Measurements from ENCODE around the gene CXCL14.

The CXCL14 gene

GRCh38 chr5:135567661-135568060, 11.1 kb downstream of the CXCL14 start:
- DNase-seq (ENCODE audit: low spot score), result no peak

DNA sequence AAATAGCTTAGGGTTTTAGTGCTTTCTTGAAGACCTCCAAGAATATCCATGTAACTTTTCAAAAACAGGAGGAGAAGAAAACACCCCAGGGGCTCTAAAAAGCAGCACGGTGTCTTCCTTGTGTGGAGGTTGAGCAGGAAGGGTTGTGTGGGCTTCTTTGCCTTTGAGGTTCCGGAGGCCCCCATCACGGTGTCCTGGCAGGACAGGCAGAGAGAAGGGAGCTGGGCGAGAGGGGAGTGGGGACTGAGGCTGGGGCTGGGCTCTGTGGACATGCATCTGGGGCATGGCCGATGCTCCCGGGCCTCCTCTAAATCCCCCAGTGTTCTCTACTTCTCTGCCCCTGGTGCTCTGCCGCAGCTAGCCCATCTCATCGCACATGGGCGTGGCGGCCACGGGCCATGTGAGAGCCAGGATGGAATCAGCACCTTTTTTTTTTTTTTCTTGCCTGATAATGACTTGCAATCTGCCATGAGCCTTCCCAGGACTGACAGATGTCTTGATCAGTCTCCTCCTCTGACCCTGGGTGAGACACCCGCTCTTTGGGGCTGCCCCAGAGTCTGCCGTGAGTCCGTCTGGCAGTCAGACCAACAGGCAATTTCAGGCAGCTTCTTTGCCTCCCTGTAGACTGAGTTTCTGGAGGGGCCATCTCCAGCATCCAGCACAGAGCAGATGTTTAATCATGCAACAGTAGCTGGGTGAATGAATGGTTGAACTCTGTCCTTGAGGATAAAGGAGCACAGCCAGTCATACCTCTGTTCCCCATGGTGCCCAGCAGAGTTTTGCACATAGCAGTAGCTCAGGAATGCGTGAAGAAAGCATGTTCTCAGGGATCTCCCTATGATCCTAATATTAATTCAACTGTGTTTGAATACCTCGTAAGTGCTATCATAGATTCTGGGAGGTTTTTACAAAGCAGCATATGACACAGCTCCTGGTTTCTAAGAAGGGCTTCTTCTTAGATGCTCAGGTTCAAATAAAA, 12.1 kb downstream of the CXCL14 start:
- no peak for DNase-seq (ENCODE audit: low spot score)

GRCh38 chr5:135565725-135566421, 12.9 kb downstream of the CXCL14 start:
- DNase-seq (ENCODE audit: low spot score), result peak; percentile 49

DNA sequence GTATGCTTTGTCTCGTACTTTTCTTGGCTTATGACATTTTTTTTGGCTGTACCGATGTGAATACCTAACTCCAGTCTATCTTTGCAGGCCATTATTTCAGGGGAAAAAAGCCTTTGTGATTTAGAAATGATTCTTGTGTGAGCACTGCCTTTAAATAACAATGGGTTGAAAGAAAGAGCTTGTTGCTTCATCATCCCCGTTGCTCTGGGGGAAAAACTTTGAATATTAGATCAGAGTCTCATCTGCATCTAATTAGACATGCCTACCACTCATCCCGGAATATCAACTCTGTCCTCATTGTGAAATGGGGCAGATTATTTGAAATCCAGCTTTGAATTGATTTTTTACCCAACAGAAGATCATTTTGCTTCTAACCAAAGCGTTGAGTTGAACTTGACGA, 13.5 kb downstream of the CXCL14 start:
- no peak for DNase-seq (ENCODE audit: low spot score)

DNA sequence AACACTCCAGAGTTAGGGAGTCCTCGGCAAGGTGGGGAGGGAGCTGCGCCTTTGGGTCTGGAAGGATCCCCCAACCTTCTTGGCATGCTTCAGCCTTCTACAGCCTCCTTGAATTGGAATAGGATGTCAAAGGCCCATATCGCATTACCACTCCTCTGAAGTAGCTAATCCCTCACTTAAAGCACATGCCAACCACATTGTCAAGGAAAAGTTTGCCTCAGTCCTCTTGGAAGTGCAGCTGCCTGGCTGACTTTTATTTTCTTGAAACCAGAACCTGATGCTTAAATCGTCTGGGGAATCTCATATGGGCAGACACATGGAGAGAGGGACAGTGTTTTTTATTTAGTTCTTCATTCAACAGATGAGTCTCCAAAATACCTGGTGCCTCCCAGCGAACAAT, 14.5 kb downstream of the CXCL14 start:
- no peak for DNase-seq (ENCODE audit: low spot score)

- DNase-seq (ENCODE audit: low spot score), result no peak
These were observed 17.5 kb downstream of the CXCL14 start for GRCh38 chr5:135561266-135561665.

DNA sequence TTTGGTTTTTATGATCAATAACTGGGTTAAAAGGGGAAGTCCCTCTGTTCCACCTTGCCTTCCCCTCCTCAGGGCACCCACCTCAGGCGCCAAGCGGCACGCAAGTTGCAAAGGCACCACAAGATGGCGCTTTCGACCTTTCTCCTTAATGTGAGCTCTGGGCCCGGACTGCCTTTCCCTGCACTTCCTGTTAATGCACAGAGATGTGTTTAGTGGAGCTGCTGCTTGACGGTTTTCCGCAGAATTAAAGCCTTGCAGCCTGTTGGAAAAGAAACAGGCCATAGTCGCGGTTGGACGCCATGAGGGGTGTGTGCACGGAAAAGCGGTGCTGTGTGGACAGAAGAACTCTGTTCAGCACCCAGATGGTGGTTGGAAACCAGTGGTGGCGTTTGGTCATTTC, 17.9 kb downstream of the CXCL14 start:
- DNase-seq (ENCODE audit: low spot score), result peak; percentile 25

DNA sequence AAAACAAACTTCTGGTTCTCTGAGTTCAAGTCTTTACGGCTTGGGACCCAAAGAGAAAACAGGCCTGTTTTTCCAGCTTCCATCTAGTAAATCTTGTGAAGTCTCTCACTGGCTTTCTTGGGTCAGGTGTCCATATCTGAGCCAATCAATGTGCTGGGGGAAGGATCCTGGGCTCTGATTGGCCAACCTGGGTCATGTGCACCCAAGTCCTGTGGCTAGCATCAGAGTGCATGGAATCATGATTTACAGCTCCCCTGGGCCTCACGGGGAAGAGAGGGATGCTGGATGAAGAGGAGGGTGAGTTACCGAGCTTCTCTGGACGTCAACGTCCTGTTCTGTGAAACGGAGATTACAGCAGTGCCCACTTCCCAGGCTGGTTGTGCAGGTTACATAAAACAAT, 19.4 kb downstream of the CXCL14 start:
- no peak for DNase-seq (ENCODE audit: low spot score)

DNA sequence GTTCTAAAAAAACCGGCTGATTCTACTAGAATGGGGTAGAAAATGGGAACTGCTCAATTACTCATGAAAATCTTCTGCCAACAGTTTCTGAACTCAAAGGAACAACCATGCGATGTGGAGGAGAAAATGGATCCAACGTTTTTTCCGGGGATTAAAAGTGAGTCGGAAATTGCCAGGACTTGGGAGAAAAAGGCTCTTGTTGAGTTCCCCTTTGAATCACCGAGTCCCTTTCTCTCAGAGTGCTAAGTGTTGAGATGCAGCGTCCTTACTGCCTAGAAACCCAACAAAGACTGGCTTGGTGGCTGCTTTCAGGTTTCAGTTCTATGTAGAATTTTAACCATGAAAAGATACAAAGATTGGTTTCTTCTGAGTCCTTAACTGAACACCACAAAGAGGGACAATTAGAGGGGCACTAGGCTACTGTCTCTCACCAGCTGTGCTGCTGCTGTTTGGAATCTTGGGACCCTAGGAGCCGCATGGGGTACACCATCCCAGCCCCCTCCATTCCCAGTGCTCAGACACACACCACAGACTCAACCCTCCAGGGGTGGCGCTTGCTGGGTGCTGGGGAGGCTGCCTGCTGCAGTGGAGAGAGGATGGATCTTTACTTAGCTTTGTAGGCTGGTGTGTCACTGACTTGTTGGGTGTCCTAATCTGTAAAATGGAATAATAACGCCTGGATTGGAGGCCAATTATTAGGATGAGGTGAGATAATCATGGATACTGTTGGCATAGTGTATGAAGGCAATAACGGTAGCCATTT, 21.5 kb downstream of the CXCL14 start:
- DNase-seq (ENCODE audit: low spot score), result no peak

DNA sequence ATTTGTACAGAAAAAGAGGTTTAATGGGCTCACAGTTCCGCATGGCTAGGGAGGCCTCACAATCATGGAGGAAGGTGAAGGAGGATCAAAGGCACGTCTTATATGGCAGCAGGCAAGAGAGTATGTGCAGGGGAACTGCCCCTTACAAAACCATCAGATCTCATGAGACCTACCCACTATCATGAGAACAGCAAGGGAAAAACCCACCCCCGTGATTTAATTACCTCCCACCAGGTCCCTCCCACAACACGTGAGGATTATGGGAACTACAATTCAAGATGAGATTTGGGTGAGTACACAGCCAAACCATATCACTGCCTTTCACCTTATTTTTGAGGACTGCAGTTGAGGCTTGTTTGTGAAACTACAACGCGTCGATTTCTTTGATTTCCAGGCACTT, 22.2 kb downstream of the CXCL14 start:
- DNase-seq (ENCODE audit: low spot score), result no peak

- no peak for DNase-seq (ENCODE audit: low spot score)
These were observed 23.3 kb downstream of the CXCL14 start for GRCh38 chr5:135555530-135555929.

DNA sequence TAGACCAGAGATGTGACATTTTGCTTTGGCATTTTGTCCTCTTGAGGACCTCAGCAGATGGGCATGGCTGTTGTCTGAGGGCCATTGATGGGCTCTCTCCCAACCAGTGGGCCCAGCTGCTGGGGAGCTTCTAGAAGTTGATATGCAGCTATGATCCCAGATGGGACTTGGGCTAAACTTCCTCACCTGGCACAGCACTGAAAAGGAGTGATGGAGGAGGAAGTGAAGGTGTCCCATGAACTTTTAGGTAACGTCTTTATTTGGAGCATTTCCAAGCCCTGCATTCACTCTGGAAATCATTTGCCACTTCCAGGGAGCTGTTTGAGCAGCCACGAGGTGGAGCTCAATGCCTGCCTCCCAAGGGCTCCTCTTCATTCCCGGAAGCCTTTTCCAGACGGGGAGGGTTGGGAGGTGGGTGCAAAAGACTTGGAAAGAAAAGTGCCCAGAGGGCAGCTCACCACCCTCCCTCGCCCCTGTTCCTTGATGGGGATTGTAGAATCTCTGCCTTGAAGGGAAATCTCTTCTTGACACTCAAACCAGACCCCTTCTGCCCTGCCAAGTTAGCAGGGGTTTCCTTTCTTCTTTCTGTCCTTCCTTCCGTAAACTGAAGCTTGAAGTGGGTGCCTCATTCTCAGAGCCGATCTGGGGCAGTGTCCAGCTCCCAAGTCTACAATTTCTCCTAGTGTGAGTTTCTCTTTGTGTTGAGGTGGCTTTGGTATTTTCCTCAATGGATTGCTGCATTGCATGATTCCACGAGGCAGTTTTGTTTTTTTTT, 24.9 kb downstream of the CXCL14 start:
- DNase-seq (ENCODE audit: low spot score), result no peak

DNA sequence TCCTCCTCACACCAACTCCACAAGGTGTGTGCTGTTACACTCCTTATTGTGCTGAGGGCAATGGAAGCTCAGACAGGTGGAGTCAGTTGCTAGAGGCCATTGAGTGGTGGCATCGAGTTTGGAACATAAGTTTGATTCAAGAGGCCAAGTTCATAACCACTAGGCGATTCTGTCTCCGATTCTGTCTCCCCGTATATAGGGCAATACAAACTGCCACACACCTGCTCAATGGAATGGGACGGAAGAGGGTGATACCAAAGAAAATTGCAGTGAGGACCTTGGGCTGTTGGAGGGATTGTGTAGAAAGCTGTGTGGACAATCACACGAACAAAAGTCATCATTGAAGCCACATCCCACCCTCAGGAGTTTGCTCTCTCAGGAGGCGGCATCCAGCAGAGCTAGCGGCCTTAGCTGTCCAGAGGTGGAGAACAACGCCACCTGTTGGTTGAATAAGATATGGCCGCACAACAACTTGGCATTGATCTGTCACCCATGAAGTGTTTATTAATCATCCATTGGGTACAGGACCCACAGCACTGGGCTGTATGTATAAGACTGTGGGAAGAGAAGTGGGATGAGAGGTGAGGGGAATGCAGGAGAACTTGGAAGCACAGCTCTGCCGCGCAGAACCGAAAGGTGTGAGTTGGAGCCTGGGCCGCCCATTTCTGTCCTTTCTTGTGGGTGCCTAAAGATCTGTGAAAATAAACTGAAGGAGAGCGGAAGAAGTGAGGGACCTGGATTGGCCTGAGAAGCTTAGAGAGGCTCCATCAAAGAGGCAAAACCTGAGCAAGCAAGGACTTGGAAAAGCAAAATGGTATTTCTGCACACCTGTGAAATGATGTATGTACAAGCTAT, 27.0 kb downstream of the CXCL14 start:
- DNase-seq (ENCODE audit: low spot score), result peak; percentile 18

- DNase-seq (ENCODE audit: low spot score), result no peak
These were observed 29.4 kb downstream of the CXCL14 start for GRCh38 chr5:135549413-135549812.

DNA sequence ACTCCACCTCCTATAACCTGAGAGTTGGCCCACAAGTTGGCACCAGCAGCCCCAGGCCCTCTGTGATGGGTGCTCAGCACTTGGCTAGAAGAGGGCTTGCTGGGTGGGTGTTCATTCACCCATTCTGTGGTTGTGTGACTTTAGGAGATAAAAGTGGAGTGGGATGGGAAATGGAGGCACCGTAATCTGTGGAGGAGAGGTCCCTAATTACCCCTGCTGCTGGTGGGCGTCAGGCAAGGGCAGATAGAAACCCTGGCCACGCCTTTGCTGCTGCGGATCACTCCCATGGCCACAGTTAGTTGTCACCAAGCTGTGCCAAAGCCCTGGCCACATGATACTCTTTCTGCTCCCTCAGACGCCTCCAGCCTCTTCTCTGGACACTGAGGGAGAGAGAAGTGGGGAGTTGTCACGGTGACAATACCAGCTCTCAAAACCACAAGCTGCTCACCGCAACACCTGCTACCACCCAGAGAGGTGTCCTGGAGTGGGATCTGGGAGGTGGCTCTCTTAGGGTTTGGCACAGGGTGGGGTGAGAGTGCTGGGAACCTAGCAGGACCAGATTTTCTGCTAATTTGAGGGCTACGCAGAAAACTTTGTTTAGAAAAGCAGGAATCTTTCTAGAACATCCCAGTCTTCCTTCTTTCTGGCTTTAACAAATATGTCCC, 31.1 kb downstream of the CXCL14 start:
- no peak for DNase-seq (ENCODE audit: low spot score)

- DNase-seq (ENCODE audit: low spot score), result no peak
These were observed 31.9 kb downstream of the CXCL14 start for GRCh38 chr5:135546912-135547311.

GRCh38 chr5:135546101-135546500, 32.7 kb downstream of the CXCL14 start:
- DNase-seq (ENCODE audit: low spot score), result no peak

DNA sequence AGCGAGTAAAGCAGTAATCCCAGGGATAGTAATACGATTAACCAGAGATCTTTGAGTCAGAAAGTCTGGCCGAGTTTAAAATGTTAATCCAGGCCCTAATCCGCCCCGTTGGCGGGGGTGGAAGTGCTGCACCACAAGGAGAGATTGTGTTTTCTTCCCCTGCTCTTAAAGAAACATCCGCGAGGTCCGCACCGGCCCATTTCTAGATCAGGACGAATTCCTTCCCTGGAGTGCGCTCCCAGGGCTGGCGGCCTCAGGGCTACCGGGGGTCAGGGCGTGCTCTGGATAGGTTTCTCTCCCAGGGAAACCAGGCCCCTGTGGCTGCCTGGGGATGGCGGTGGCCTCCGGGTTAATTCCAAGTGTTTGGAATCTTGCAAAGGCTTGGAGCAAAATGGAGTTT, 33.7 kb downstream of the CXCL14 start:
- no peak for DNase-seq (ENCODE audit: low spot score)

DNA sequence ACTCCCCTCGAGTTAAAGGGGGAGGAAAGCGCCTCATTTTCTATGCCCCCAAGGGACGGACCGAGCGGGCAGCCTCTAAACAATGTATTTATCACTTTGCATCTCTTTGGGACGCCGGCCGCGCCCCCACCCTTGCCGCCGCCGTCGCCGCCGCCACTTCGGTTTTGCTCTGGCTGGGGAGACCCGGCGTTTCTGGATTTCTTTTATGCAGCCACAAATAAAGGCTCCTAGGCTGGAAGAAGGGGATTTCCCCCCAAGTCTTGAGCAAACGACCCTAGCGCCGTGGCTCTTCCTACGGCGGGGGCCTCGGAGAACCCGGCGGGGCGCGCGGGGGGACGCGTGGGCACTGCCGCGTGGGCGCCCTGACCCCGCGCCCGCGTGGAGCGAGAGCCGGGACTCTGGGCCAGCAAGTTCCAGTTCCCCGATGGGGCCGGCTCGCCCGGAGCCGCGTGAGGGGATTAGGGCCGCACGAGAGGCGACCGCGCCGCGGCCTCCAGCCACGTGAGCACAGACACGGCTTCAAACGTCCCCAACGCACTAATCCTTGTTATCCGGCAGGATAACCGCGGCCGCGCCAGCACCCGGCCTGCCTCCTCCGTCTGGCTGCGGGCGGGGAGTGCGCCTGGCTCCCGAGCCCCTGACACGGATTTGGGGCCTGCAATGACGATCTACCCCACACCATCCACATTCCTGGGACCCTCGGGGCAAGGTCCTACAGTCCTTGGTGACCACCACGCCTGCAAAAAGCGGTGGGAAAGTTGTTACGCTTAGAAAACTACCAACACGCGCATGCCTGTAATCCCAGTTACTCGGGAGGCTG, 35.1 kb downstream of the CXCL14 start:
- DNase-seq (ENCODE audit: low spot score), result no peak

Measured in CD4-positive, alpha-beta T cell treated with Interleukin-6 at 100 ng/mL for 8 hours (primary cell).